ENCODE results near the gene FADS2. TPM values are rescaled to one million over a fixed set of nuclear protein-coding genes. Genes with fewer than 3 reads are reported as not detected.

Gene FADS2
- total RNA-seq, 1 experiment from 2014 or later, result 246 TPM

DNA sequence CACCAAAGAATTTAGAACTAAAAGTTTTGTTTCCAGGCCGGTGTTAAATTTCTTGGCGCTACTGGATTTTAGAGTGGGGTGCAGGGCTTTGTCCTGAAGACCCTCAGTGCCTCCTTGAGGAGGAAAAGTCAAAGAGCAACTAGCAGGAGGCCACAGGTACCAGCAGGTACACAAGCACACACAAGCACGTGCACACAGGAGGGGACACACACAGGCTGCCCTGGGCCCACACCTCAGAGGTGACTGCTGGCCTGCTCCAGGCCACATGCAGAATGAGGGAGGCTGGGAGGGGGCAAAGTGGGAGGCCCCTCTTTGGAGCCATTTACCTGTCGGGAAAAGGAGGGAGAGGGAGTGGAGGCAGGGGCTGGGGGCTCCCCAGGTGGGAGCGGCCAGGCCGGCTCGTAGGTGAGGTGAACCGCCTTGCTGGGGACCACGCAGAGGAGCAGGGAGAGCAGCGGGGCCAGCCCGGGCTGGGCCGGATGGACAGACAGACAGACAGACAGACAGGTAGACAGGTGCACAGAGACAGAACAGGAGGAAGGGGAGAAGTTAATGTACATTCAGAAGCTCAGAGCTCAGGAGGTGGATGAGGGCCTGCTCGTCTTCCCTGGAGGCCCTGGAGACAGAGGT, 77.1 kb downstream of the FADS2 start:
- Histone ChIP-seq H3K27ac (ENCODE audit: low read length) (no peak overlapping the region), H3K9me2 (replicated peaks; ENCODE audit: low read length) (no peaks in the 10 kb centered on the region), H3K27me3 (ENCODE audit: low read length) (no peaks in the 10 kb centered on the region), H3K79me2 (ENCODE audit: low read length) (no peaks in the 10 kb centered on the region), H3K36me3 (ENCODE audit: low read depth, low read length) (no peaks in the 10 kb centered on the region), H3F3A (ENCODE audit: low read length, unreplicated experiment) (no peaks in the 10 kb centered on the region), H2AFZ (ENCODE audit: low read length) (no peak overlapping the region), H3K4me2 (ENCODE audit: low read length) (no peak overlapping the region), H3K9ac (ENCODE audit: low read length) (no peak overlapping the region), H3K4me1 (ENCODE audit: insufficient read depth, low read length) (no peaks in the 10 kb centered on the region), H4K20me1 (ENCODE audit: low read length) (no peaks in the 10 kb centered on the region), H3K9me3 (ENCODE audit: low read length) (no peaks in the 10 kb centered on the region), H3K4me3 (ENCODE audit: low read length) (no peak overlapping the region)
- intact Hi-C loops (cut with micrococcal nuclease), result no loop called here
- TF ChIP-seq EZH2 (IDR thresholded peaks at IDR 0.05; ENCODE audit: low read length, unreplicated experiment) (no peak), EZH2phosphoT487 (IDR thresholded peaks at IDR 0.05; ENCODE audit: borderline replicate concordance, low read length) (no peak)
- TF ChIP-seq, protein P1, sequence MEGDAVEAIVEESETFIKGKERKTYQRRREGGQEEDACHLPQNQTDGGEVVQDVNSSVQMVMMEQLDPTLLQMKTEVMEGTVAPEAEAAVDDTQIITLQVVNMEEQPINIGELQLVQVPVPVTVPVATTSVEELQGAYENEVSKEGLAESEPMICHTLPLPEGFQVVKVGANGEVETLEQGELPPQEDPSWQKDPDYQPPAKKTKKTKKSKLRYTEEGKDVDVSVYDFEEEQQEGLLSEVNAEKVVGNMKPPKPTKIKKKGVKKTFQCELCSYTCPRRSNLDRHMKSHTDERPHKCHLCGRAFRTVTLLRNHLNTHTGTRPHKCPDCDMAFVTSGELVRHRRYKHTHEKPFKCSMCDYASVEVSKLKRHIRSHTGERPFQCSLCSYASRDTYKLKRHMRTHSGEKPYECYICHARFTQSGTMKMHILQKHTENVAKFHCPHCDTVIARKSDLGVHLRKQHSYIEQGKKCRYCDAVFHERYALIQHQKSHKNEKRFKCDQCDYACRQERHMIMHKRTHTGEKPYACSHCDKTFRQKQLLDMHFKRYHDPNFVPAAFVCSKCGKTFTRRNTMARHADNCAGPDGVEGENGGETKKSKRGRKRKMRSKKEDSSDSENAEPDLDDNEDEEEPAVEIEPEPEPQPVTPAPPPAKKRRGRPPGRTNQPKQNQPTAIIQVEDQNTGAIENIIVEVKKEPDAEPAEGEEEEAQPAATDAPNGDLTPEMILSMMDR (conservative IDR thresholded peaks at IDR 0.05; ENCODE audit: low read depth, low read length), result no peak
- no peak for ATAC-seq
- DNase-seq, result no peak
- ChIA-PET CTCF (interaction anchor here (1.5 kb wide), 1 partner anchor 177 kb away, joined by 4 read pairs; no protein-coding TSS in a partner anchor), POLR2A (ENCODE audit: unreplicated experiment) (no interaction called here)
- BruUV-seq (replicated peaks), result no TSS peak

DNA sequence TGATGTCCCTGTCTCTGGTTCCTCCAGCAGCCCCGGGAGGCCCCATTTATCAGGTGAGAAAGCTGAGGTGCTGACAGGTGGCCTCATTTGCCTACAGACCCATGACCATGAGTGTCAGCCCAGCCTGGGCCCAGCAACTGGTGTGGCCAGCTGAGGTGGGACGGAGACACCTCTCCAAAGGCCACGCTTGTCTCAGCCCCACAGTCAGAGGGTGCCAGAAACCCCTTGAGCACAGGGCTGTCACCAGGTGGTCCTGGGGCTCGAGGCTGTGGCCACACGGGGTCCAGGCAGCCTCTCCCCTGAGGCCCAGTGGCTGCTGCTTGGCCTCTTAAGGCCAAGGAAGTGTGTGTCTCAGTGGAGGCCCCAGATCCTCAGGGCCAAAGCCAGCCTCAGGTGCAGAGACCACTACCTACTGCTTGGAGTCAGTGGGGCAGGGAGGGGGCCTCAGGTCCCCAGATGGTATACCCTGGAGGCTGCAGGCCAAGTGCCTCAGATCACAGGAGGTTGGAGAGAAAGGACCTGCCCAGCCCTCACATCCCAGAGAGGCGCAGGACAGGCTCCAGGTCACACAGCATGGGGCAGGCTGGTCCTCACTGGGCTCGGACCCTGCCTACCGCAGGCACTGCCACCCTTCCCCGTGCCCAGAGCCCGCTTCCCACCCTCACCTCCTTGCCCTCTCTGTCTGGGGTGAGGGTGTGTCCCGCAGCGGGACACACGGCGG, 77.9 kb downstream of the FADS2 start:
- Histone ChIP-seq H3K9me2 (replicated peaks; ENCODE audit: low read length) (no peaks in the 10 kb centered on the region), H3K9ac (ENCODE audit: low read length) (no peak overlapping the region), H2AFZ (ENCODE audit: low read length) (no peak overlapping the region), H3K27ac (ENCODE audit: low read length) (no peak overlapping the region), H3K27me3 (ENCODE audit: low read length) (no peaks in the 10 kb centered on the region), H3K79me2 (ENCODE audit: low read length) (no peaks in the 10 kb centered on the region), H3F3A (ENCODE audit: low read length, unreplicated experiment) (no peaks in the 10 kb centered on the region), H3K4me1 (ENCODE audit: insufficient read depth, low read length) (no peaks in the 10 kb centered on the region), H3K4me2 (ENCODE audit: low read length) (no peak overlapping the region), H3K9me3 (ENCODE audit: low read length) (no peaks in the 10 kb centered on the region), H3K4me3 (ENCODE audit: low read length) (no peak overlapping the region), H4K20me1 (ENCODE audit: low read length) (no peaks in the 10 kb centered on the region), H3K36me3 (ENCODE audit: low read depth, low read length) (no peaks in the 10 kb centered on the region)
- ATAC-seq (no peak), DNase-seq (no peak)
- intact Hi-C loops (cut with micrococcal nuclease), result no loop called here
- TF ChIP-seq EZH2 (IDR thresholded peaks at IDR 0.05; ENCODE audit: low read length, unreplicated experiment) (no peak), EZH2phosphoT487 (IDR thresholded peaks at IDR 0.05; ENCODE audit: borderline replicate concordance, low read length) (no peak)
- TF ChIP-seq, protein P1 (conservative IDR thresholded peaks at IDR 0.05; ENCODE audit: low read depth, low read length), result no peak
- ChIA-PET CTCF (no interaction called here), POLR2A (ENCODE audit: unreplicated experiment) (no interaction called here)
- BruUV-seq (replicated peaks), result no TSS peak

DNA sequence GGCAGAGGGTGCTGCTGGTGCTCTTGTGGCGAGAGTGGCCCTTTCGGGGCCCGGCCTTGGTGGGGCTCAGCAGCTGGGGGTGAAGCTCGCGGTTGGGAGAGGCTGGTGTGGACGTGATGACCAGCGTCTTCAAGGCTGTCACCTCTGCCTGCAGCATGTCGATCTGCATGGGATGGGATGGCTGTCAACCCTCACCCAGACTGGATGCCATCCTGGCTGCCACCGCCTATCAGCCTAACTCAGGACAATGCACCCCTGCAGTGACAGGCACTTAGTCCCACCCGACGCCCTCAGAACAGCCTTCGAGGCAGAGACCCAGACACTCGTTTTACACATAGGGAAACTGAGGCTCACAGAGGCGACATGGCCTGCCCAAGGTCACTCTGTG, 78.4 kb downstream of the FADS2 start:
- H3F3A ChIP-seq (ENCODE audit: low read length, unreplicated experiment), result no peaks in the 10 kb centered on the region
- ChIA-PET CTCF (no interaction called here), POLR2A (ENCODE audit: unreplicated experiment) (no interaction called here)
- no peaks in the 10 kb centered on the region for H3K4me1 ChIP-seq (ENCODE audit: insufficient read depth, low read length)
- H4K20me1 ChIP-seq (ENCODE audit: low read length), result no peaks in the 10 kb centered on the region
- DNase-seq, result no peak
- no peak overlapping the region for H3K4me2 ChIP-seq (ENCODE audit: low read length)
- H3K9me3 ChIP-seq (ENCODE audit: low read length), result no peaks in the 10 kb centered on the region
- no peak for ATAC-seq
- no peaks in the 10 kb centered on the region for H3K27me3 ChIP-seq (ENCODE audit: low read length)
- intact Hi-C loops (cut with micrococcal nuclease), result no loop called here
- H3K36me3 ChIP-seq (ENCODE audit: low read depth, low read length), result no peaks in the 10 kb centered on the region
- no peak overlapping the region for H3K4me3 ChIP-seq (ENCODE audit: low read length)
- no peak for TF ChIP-seq EZH2phosphoT487 (IDR thresholded peaks at IDR 0.05; ENCODE audit: borderline replicate concordance, low read length)
- no peak for TF ChIP-seq EZH2 (IDR thresholded peaks at IDR 0.05; ENCODE audit: low read length, unreplicated experiment)
- TF ChIP-seq, protein P1 (conservative IDR thresholded peaks at IDR 0.05; ENCODE audit: low read depth, low read length), result no peak
- no peak overlapping the region for H3K27ac ChIP-seq (ENCODE audit: low read length)
- H3K79me2 ChIP-seq (ENCODE audit: low read length), result no peaks in the 10 kb centered on the region
- no TSS peak for BruUV-seq (replicated peaks)
- no peak overlapping the region for H3K9ac ChIP-seq (ENCODE audit: low read length)
- H3K9me2 ChIP-seq (replicated peaks; ENCODE audit: low read length), result no peaks in the 10 kb centered on the region
- no peak overlapping the region for H2AFZ ChIP-seq (ENCODE audit: low read length)
